Stimulated activated CD4-positive, alpha-beta T cell treated with anti-CD3 and anti-CD28 coated beads, Interleukin-1b, Interleukin-23, amount 100 ng/mL, for 1 hour (primary cell): Measurements from ENCODE around the gene SLC35B1.

Source experiments
- DNase-seq, 2 donors: peaks; one replicate each; pipeline ENCODE4 v3.0.0-alpha.2; 2020; ENCODE audit warnings: low read depth in 2 of 2

SLC35B1 gene, protein sequence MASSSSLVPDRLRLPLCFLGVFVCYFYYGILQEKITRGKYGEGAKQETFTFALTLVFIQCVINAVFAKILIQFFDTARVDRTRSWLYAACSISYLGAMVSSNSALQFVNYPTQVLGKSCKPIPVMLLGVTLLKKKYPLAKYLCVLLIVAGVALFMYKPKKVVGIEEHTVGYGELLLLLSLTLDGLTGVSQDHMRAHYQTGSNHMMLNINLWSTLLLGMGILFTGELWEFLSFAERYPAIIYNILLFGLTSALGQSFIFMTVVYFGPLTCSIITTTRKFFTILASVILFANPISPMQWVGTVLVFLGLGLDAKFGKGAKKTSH

DNA sequence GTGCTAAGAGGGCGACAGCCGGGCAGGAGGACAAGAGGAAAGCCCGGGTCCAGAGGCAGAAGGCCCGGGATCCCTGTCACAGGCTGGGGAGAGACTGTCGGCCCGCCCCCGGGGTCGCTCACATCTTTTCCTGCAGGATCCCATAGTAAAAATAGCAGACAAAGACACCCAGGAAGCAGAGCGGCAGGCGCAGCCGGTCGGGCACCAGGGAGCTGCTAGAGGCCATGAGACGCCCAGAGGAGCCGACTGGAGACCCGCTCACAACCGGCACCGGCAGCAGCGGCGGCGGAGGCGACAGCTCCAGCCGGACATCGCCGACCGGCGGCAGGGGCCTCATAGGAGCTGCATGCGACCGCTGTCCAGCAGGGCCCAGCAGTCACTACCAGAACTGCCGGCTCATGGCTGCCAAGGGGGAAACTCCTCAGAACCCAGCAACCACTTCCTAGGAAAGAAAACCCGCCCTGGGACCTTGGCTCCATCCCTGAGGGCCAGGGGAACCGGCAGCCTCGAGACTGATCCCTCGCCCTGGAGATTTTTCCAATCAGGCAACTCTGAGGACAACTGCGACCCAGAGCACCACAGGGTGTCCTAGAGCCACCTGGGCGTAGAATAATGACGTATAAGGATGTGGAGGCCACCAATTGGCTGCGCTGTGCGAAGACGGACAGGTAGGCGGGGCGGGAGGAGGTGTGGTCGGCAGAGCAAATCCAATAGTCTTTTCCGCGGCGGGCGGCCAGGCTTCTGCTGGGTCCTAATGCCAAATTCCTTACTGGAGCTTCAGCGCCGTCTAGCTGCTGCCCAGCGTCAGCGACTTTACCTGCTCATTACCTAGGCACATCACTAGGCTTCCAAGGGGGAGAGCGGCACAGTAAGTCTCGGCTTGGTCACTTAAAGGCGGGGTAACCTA lies at the start of gene SLC35B1:
Gene SLC35B1, minus strand, starts transcription at position 357 of the 907 bp plus-strand sequence. Its CDS starts 131 bp downstream, at position 226.
- DNase-seq, result peak; percentile 92 to 94

DNA sequence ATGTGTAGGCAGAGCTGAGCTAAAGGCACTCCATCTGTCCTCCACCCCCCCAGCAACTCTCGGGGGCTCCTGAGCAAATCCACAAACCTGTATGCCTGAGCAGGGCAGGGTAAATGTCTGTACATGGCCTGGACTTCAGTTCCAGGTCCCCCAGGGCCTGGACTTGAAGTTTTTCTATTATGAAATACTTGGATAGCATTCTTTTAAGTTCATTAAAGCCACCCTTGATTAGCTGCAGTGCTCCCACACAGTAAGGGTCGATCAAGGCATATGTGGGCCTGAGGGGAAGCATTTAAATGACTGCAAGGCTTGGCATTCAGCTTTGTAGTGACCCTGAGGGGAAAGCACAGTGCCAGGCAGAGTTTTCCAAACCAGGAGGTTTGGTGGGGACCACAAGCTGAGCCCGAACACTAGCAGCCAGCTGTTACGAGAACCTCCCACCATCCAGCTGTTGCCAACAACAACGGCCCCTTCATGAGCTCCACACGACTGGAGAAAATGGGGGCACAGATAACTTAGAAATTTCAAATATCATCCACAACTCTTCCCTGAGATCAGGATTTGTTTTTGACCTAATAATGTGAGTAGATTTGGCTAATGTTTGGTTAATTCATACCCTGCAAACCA lies 49.5 kb upstream of the SLC35B1 start:
- DNase-seq, result no peak

DNA sequence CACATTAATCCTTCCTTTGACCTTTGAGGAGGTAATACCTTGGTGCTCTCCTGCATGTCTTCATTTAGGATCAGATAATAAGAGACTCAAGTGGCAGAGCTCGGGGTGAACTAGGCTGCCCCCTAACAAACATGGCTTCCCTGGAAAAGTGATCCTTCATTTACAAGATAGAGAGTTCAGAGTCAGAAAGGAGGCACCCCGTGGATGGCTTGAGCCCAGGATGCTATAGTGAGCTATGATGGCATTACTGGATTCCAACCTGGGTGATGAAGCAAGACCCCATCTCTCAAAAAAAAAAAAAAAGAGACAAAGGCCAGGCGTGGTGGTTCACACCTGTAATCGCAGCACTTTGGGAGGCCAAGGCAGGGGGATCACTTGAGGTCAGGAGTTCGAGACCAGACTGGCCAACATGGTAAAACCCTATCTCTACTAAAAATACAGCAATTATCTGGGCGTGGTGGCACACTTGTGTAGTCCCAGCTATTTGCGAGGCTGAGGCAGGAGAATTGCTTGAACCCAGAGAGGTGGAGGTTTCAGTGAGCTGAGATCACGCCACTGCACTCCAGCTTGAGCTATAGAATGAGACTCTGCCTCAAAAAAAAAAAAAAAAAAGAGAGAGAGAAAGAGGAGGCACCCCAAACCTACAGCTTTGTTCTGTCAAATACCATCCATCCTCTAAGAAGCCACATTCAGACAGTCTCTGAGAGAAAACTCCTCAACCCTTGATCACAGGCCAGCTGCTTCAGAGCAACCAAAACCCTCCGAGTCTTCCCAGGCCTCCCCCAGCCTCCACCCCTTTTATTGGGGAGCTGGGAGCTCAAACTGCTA lies 48.8 kb upstream of the SLC35B1 start:
- no peak for DNase-seq

DNA sequence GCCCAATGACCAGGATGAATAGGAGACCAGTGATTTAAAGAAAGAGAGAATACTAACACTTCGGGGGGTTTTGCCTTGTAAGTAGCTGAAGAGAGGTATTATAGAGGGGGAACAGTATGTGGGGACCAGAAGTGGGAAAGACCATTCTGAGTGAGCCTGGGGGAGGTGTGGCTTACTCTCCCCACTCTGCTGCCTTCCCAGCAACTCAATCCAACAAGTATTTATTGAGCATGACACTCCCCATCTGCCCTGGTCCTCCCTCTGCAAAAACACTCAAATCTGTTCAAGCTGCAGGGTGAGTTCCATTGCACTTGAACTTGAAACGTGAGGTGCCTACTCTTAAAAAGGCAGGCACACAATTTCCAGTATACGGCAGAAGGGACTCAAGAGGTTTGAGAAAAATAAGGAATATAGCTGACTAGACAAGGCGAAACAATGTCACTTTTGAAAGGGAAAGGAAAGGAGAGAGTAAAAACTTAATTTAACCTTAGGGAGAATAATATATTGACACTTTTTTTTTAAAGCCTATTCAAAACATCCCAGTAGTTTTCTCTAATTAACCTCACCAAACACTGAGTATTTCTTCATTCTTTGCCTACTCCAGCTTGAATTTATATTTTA lies 48.0 kb upstream of the SLC35B1 start:
- no peak for DNase-seq

DNA sequence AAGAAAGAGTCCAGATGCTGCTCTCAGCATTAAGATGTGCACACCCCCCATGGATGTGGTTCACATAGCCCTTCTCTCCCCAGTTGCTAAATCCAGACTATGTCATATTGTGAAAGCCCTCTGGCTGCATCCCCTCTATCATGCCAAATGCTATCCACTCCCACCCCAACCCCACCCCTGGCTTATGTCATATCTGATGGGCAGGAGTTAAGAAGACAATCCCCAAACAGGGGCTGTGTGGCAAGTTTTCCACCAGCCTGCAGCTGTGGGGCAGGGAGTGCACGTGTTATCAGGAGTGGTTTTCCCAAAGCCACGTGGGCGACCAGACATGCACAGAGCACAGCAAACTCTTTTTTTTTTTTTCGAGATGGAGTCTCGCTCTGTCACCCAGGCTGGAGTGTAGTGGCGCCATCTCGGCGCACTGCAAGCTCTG lies 46.2 kb upstream of the SLC35B1 start:
- no peak for DNase-seq

DNA sequence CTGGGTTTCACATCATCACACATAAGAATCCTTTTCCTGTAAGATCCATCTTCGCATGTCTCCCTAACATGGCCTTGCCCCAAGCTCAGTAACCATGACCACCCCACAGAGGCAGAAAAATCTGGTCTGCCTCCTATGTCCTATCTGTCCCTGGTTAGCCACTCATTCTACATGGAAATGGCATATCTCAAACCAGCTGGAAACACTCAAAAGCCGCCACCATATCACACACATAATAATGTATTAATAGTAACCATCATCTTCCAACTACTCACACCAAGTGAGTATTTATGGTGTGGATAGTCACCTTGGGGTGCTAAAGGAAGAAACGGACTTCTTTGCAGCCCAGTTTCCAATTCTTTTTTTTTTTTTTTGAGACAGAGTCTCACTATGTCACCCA lies 44.7 kb upstream of the SLC35B1 start:
- DNase-seq, result no peak

DNA sequence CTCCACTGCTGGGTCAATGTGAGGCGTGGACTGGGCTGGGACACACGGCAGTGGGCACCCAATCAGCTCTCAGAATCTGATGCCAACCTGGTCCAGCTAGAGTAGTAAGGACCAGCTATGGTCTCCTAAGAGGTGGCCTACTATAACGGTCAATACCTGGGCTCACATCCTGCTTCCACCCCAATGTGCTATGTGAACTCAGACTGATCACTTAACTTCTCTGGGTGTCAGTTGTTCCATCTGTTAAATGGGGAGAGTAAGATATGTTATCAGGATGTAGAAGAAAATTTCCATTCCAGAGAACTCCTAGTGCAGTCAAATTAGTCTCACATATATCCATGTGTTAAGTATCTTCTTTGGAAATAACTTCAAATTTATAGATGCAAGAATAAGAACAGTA lies 42.0 kb upstream of the SLC35B1 start:
- DNase-seq, result no peak

DNA sequence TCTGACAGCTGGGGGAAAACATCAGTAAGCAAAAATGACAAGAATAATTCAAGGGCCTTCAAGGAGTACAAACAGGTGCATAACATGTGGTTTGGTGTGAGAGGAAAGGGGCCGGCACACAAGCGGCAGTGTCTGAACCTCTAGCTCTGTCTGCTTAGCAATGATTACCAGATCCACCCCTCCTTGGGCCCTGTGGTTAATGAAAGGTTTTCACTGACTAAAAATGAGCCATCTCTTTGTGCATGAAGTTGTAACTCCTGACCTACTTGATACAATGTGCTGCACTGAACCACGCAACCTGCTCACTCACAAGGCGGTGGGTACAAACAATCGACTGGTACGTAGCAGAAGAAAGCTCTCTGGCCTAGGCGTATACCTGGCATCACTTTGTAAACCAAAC lies 41.0 kb upstream of the SLC35B1 start:
- DNase-seq, result peak in 1 of 2 donors; percentile 26

DNA sequence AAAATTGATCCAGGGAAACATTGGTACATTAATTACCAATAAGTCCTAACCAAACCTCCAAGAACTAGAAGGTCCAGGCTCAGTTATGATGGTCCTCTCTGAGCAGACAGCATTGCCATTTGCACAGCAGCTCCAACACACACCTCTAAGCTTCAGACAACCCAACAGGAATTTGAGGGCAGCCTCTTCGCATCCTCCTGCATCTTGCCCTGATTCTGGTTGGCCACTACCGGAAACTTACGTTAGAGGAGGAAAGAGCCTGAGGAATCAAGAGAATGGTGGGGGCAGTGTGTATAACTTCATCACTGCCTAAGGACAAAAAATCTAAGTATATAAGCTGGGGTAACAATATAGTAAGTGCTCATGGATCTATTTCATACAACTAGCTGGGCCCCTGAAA lies 40.5 kb upstream of the SLC35B1 start:
- DNase-seq, result no peak

DNA sequence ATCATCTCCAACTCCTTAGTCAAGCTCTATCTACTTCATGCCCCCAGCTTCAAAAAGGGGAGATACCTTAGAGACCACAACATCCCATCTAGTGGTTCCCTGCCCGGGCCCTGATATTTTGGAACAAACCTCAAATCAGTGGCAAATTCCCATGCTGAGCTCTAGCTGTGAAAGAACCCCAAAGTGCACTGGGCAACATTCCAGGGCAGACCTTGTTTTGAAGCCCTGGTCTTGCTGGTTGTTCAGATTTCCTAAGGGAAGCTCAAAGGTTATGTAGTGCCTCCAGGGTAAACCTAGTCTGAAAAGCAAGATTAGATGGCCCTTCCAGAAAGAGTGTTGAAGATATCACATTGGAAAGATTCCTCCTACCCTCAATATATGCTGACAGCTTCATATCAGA lies 39.9 kb upstream of the SLC35B1 start:
- DNase-seq, result no peak

DNA sequence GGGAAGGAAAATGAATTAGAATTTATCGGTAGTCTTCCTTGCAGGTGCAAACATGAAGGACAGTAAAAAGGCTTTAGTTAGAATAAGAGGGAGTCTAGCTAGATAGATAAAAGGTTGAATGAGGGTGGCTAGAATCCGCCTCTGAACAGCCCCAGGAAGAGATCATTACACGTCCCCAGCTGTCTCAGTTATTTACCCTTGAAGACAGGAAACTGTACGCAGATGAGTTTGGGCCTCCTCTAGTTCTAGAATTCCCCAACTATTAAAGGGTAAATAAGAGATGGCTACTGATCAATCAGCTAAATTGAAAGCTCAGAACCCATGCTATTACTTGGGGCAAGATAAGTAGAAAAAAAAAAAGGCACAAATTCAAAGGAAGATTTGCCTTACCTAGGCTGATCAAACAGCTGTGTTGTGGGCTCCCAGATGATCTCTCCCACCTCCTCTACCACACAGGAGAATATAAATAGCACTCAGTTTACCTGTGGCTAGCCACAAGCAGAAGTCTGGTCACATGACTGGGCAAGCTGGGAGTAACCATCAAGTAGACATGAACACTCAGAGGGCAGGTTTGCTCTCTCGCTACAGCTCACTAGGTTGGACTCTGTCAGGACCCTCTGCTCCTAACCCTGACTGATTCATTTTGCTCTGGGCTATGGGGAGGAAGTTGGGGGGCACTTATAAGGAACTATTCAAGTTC lies 39.2 kb upstream of the SLC35B1 start:
- no peak for DNase-seq

DNA sequence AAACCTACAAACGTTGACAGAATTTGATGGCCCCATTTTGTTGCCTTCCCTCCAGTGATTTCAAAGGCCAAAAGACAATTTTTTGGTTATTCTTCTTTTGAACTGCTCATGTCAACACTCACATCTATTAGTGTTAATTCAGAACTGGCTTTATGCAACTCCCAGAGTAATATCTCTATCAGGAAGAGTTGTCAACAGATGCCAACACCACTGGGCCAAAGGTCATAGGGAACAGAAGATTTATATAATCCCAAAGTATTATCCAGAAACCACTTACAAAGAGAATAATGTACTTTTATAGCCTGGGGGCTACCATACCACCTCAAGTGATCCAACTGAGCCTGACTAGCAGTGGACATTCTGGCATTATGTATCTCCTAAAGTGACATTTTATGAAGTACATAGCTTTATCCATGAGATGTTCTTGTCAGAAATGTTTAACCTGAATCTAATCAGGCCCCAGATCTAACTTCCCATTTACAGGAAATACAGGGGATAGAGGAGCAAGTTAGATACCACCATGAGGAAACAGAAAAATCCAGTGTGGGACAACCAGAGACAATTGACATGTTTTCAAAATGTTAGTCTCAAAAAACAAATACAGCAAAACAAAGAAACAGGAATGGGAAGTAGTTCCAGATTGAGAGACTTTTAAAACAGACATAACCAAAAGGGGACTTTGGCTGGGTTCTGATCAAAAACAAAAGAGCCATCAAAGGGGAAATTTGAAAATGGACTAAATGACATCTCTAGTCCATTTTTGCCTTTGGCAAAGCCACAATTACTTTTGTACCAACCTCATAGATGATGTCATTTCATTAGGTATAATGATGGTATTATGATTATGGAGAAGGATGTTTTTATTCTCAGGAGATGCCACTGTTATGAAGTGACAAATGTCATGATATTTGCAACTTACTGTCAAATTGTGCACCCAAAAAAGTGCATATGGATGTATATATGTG lies 37.7 kb upstream of the SLC35B1 start:
- DNase-seq, result no peak

DNA sequence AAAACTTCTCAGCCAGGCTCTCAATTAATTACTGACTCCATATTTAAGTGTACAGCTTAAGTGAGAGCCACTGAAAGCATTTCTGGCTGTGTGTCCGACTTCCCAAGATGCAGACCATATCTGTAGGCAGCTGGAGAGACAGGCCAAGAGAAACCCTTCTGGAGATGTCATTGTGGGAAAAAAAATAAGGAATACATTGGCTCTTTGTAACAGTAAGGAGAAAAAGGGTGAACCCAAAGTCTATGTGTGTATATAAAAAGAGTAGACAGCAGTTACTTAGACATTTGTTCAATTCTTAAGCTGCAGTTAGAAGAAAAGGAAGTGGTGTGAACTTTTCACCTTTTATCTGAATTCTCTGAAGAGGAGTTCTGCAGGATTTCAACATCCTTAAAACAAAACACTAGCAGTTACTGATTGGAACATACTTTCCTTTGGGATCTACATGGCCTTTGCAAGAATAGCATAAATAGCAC lies 34.4 kb upstream of the SLC35B1 start:
- DNase-seq, result no peak

DNA sequence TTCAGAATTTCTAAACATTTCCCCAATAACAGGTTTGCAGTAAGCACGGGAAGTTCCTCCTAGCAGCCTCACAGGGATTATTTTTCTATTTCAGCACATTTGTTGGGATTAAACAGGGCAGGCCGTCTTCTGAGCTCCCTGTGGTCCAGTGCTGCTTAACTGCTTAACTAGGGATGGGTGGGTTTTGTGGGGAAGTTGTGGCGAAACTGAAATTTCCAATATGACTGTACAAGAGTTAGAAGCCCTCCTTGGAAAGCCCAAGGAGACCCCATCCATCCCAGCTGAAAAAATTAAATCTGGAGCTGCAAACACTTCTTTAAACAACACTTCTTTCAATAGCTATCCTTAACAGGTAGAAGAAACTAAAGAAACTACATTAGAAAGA lies 33.9 kb upstream of the SLC35B1 start:
- no peak for DNase-seq

DNA sequence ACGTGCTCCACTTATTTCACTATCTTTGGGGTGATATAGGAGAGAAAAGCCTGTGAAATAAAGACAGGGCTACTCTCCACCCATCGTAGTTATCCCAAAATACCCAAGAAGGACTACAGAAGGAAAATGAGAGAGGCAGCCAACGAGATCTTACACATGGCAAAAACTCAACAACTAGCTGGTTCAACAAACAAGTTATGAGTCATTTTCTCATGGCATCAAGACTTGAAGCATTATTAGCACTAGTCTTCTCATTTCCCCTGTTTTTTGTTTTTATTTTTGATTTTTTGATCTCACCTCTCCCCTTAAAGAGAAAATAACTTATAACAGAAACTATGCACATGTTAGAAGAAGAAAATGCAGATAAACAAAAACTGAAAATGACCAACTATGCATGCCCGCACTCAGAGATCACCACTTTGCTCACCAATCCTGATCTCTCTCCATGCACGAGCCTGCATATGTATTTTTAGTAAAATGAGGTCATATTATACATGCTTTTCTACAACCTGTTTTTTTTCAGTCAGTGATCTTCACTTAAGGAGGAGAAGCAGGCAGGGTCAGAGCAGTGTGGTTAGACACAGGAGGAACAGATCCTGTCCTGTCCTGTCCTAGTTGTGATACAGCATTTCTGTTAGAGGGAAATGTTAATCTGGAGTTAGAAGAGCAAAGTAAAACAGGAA lies 33.4 kb upstream of the SLC35B1 start:
- DNase-seq, result no peak

DNA sequence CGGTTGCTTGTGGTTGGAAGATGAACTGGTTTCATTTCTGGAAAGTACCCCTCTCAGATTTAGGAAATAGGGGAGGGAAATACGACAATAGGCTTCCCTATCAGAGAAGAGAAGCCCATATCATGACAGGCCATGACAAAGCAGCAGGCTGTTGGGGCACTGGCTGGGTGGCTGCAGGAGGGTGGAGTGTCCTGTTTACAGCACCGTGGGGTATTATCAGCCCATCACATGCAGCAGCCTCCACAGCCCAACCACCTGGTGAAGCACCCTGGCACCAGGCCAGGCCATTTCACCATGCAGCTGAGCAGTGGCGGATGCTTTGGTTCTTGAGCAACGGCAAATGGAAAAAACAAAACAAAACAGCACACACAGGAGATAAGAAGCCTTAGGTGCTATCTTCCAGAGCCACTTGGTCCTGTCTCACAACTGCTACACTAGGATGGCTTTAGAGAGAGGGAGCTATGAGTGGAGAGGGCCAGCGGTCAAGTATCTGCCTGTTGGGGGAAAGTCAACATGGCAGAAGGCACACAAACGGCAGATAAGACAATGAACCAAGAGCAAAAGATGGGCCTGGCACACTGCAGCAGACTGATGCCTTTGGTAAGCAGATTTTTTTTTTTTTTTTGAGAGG lies 32.0 kb upstream of the SLC35B1 start:
- DNase-seq, result peak; percentile 44 to 92

DNA sequence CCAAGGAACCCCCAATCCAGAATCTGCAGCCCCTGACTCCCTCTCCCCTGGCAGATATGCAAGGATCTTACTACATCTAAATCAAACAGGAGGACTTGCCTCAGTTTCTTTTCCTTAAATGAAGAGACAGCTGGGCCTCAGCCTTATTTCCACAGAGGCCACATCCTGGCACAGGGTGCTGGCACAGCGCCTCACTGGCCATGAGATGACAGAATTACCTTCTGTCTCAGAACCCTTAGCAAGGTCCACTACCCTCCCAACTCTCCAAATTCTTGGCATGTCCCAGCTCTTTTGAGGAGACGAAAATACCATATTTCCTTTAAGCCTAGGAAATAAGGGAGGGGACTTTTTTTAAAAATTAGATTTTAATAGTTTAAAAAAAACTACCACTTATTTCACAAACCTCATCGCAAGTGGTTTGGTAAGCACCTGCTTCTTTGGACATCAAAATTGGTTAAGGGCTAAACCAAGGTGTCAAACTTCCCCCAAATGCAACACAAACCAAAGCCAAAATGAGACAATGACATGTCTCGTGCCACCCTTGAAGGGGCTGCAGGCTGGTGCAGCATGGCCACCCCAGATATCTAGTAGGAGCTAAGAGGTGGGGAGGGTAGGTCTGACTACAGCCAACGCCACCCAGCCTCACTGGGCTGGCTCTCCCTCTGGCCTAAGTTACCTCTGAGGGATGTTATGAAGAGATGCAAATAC lies 30.8 kb upstream of the SLC35B1 start:
- DNase-seq, result no peak
